GM21737 (cell line): ENCODE data around the gene HOXA9.

Experiments used
- ATAC-seq: cut with Tn5 transposase; IDR thresholded peaks from one replicate; pipeline ENCODE4 v1.9.1; 2021; ENCODE audit warnings: mild to moderate bottlenecking, moderate library complexity; ENCODE audit not compliant: unreplicated experiment

Gene HOXA9

GRCh38 chr7:27165089-27165995 is at the start of gene HOXA9:
TSS of gene HOXA9 (minus strand) at chr7:27165537. CDS start at chr7:27165457, 80 bp downstream.
- ATAC-seq: no peak

DNA sequence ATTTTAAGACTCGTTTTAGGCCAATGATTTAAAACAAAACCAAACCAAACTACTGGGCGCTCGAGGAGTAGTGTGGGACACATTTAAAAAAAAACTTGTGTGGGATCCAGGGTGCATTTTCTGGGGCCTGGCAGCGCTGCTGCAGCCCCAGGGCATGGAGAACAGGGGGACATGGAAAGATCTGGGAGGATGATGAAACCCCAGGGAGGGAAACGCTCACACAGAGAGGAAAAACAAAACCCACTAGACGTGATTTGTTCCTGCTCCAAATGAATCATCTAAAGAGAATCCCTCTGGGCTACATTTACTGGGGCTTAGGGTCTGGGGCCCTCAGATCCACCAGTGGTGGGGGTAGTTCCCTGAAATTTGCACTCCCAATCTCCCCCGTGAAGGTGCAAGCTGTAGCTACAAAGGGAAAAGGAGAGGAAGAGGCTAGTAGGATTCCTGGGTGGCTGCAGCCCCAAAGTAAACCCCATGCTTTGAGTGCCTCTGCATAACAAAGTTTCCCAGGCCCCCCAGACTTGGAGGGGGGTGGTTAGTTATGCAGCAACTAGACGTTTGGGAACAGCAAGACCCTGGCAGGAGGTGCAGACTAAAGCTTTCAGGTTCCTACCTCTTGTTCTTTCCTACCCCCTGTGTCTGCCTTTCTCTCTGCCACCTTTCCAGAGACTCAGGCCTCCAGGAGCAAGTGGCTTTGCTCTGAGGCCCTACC is 49.1 kb upstream of the HOXA9 start:
- ATAC-seq: no peak

DNA sequence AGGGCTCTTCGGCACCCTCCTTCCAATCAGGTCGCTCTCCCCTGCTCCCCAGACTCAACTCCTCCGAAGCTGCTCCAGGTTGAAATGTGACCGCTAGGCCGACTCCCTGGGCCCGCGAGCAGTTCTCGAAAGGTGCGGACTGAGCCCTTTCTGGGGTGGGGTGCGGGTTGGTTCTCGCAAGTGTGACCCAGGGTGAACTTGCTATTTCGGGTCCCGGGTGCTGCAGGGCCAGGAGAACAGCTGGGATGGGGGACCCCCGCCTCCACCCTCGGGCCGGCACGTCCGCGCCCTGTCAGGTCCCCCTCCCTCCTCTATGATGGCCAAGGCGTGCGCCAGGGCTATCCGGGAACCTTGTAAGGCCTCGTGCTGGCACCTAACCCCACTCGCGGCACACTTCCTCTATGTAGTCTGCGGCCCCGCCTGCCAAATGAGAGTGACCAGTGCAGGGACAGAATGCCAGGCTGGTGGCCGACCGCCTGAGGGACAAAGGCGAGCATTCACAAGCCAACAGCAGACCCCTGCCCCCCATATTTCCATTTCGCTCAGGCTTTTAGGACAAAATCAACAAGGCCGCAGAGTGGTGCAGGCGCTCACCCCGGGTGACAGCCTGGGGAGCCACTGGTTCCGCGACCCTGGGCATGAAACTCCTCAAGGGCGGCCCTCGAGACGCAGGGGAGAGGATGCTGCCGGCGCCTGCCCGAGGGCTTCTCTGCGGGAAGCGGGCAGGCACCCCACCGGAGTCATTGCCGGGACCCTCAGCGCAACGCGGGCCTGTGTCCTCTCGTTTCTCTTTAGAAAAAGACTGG is 48.3 kb upstream of the HOXA9 start:
- ATAC-seq: no peak

GRCh38 chr7:27212497-27213432 is 47.4 kb upstream of the HOXA9 start:
- no peak for ATAC-seq

DNA sequence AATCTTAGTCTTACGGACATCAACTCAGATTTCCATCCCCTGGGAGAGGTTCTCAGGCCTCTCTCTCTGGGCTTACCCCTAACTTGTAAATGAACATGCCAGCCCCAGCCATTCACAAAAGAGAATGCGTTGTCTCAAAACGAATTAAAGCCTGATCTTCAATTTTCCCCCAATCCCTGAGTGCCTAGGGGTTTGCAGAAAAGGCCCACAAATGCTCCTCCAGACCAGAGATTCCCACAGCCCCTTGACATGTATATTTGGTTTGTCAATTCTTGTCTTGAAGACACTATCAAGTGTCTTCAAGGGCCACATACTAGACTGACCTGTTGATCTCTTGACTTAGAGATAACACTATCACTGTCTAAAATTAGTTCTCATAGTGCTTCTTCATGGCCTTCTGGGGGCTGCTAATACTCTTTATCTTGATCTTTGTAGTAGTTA is 46.4 kb upstream of the HOXA9 start:
- no peak for ATAC-seq

DNA sequence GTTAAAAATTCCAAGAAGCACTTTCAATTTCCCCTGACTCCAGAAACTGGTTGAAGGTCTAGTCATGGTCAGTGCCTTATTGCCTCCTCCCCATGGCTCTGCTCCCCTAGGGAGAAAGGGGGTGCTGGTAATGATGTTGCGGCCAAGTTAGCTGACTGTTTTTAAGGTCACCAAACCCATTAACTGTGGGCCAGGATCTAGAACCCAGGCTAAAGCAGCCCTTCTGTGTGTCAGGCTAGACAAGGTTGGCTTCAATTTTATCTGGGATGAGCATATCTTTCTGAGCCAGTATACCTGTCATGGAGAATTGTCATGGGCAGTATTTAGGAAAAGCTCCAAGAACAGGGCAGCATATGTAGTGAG is 45.7 kb upstream of the HOXA9 start:
- ATAC-seq: no peak

DNA sequence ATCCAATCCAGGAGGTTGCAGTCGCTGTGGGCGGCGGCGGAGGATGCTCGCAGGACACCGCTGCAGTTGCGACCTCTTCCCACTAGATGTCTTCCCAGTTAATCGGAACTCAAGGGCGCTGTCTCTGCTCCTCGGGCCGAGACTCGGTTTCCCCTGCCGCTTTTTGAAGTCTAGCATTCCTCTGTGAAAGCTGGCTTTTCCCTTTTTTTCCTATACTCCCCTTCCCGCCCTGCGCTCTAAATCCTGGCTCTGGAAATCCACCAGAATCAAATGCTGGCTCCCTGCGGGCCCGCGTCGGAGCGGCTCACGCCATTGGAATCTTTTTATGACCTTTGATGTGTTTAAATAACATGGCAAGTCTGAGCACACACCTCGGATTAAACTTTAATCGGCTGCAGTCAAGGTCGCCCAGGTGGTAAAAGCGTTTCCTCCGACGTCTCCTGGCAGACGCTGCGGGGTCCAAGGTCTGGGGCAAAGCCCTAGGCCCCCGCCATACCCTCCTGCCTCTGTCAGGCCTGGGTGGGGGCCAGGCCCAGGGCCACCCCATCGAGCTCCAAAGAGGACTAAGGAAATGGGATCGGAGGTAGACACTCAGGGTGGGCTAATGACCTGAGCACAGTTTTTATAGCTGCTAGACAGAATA is 45.2 kb upstream of the HOXA9 start:
- no peak for ATAC-seq

DNA sequence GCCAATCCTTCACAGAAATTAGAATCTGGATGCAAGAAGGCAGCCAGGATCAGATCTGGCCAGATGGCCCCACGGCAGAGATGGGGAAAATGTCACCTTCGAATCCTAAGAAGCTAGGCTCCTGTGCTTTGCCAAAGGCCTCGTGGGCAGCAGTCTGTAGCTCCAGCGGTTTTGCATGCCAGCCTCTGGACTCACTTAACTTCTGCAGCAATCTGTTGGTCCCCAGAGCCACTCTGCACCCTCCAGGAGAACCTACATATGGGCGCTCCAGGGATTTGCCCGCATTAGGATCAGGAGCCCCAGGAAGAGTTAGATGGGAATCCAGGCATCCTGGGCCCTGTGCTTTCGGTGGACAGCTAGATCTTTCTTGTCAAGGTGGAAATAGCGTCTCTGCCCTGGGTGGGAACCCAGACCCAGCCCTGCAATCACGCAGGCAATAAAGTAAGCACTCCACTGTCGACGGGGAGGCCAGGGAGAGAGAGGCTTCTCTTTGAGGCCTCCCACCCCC is 44.6 kb upstream of the HOXA9 start:
- ATAC-seq: no peak

GRCh38 chr7:27208998-27209397 is 43.7 kb upstream of the HOXA9 start:
- ATAC-seq: no peak

DNA sequence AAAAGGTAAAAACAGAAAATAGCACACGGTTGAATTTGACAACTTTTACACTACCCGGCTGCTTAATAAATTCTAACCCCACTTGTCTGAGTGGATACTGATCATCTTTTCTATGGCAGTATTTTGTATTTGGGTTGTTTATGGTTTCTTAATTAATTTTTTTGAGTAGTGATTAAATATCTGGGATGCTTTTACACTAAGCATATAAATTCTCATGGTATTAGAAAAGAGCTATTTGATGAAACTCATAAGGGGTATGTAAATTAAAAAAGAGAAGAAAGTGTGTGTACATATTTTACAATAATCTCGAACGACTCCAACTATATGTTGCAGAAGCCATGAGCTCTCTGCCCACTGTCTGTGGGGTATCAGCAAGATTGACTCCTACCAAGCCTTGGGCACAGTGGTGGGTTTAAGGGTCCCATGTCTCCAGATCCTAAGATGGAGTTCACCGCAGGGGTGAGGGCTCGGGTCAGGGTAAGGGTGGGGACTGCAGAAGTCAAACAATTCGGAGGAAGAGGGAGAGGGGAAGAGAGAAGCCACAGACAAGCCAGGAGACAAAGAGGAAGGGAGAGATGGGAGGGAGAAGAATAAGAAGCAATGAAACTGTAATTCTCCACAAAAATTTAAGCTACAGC is 42.1 kb upstream of the HOXA9 start:
- ATAC-seq: no peak

DNA sequence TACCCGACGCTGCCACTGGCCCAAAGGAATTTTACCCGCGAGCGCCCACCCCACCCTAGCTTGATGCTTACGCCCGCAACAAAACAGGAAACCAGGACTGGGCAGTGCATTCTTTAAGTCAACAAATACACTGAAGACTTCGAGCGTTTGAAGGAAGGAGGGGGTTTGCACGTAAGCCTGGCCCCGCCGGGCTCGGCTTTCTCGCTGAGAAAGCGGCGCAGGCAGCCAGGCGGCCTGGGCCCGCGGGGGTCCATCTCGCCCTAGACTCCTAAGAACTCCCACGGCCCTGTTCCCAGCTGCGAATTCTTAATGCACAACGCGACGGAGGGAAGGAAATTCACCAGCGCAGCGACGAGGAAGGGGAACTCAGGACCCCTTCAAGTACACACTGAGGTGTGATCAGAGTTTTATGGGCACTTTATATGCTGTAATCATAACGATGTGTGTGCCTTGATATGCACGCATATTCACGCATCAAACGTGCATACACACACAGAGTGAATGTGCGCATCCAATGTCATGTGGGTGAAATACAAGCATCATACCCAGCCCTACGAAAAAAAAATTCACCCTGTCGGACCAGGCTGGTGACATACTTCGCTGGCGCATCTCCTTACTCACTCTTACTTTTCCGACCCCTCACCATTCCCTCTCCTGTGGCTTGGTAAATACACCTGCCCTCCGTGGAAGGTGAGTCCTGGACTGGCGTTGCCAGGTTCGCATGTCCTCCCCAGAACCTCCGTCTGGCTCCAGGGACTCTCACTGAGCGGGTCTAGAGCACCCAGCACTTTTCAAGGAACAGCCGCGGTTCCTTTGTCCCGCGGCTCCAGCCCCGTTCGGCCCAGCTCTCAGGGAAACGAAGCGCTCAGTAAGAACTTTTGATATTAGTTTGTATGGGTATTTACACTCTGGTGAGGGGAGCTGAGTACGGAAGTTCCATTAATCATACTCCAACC is 40.3 kb upstream of the HOXA9 start:
- ATAC-seq: no peak

DNA sequence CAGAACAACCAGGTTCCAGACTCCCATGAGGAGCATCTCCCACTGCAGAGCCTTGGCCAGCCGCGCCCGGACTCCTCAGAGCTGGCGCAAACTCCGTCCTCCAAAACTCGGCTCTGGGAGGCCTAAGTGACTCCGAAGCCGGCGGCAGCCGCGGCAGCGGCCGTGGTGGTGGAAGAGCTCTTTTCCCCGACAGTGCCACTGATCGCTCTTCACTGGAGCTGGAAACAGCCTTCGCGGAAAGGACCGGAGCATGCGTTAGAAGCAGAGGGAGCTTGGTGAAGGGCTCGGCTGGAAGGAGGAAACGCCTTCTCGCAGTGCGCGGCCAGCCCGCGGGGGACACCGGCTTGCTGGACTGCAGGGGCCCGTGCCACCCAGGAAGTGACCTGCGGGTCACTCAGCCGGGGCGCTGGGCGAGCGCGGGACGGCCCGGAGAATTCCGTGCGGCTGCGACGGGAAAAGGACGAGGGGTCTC is 39.5 kb upstream of the HOXA9 start:
- ATAC-seq: no peak

- ATAC-seq: no peak
Observed at GRCh38 chr7:27203964-27204594, 38.7 kb upstream of the HOXA9 start.

DNA sequence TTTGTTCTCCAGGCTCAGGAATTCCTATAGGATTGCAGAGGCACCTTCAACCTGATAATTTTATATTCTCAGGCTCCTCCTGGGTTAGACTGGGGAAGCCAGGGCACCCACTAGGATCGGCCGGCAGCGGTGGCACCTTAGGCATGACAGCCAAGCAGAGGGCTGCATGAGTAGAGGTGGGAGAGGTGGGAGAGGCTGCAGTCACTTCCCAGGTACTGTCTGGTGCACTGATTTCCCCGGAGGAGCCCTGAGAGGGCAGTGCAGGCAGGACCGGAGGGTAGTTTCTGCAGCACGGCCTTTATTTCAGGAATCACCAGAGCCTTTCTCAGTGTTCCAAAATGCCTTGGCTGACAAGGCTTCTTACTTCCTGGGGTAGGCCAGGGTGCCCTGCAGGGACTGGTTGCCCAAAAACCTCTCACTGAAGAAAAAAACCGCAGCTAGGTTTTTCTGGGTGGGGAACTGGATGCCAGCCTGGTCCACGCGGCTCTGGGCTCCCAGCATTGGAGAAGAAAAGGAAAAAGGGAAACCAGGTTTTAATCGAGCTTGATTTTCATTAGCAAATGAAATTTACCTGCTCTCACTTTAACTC is 38.1 kb upstream of the HOXA9 start:
- no peak for ATAC-seq

GRCh38 chr7:27202862-27203134 is 37.5 kb upstream of the HOXA9 start:
- ATAC-seq: no peak

- ATAC-seq: no peak
Observed at GRCh38 chr7:27202018-27202861, 36.9 kb upstream of the HOXA9 start.
